NCI-H460 (cell line): ENCODE measurements around the gene BOK. TPM values are rescaled to one million over a fixed set of nuclear protein-coding genes. Genes with fewer than 3 reads are reported as not detected.
"Not testable (repeated sequence)": the region's sequence is repeated elsewhere in the genome, so short reads cannot be mapped to it uniquely, and the experiment has no call there.

Source experiments
- DNase-seq: peaks from one replicate; pipeline ENCODE4 v3.0.0-alpha.2; 2016; ENCODE audit warnings: low read depth; ENCODE audit errors: extremely low read depth
- polyA plus RNA-seq: library from polyadenylated mRNA; depleted of rRNA; stranded (reverse); fragments of >200 nt; gene quantifications from 2 replicates; pipeline ENCODE4 v1.2.3, GENCODE V29; 2014; cell fraction: nucleus; rRNA removed
- total RNA-seq: library from RNA; depleted of rRNA; stranded (reverse); fragments of >200 nt; shearing (Covaris generic); gene quantifications from 2 replicates; pipeline ENCODE4 v1.2.3, GENCODE V29; 2014; rRNA removed

Gene BOK
- 8.9 and 9.8 TPM in 2 replicates for total RNA-seq
- polyA plus RNA-seq, result 20.2 and 26.7 TPM in 2 replicates

DNA sequence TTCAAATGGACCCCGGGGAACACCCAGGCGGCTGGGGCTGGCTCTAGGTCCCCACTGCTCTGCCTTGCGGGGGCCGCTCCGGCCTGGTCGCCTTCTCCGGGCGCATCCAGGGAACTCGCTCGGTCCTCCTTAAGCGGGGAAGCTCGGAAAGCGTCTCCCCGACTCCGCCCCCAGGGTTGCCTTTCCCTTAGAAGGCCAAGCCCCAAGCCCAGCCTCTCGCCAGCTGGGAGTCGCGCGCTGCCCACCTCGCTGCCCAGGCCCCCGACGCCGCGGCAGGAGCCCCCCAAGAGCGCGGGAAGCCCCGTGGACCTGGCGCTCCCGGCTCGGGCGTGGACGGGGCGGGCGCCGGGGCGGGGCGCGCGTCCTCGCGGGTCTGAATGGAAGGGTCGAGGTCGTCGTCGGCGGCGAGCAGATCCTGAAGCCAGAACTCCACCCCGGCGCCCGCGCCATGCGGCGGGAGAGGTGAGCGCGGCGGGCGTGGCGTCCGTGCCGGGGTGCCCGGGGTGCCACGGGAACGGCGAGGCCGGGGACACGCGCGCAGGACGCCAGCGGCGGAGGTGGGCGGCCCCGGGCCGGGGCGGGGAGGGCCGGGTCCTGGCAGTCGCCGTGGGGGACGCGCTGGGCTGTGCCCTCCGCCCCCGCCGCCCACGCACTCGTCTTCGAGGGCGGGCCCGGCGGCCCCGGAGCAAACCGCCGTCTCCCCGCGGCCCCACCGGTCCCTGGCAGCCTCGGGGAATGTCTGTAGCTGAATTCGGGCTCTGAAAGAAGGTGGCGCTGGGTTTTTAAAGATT lies at the start of gene BOK:
TSS of gene BOK (plus strand) at position 214 of the 791 bp plus-strand sequence. CDS start 739 bp downstream, outside the sequence.
- DNase-seq, result peak; percentile 51

DNA sequence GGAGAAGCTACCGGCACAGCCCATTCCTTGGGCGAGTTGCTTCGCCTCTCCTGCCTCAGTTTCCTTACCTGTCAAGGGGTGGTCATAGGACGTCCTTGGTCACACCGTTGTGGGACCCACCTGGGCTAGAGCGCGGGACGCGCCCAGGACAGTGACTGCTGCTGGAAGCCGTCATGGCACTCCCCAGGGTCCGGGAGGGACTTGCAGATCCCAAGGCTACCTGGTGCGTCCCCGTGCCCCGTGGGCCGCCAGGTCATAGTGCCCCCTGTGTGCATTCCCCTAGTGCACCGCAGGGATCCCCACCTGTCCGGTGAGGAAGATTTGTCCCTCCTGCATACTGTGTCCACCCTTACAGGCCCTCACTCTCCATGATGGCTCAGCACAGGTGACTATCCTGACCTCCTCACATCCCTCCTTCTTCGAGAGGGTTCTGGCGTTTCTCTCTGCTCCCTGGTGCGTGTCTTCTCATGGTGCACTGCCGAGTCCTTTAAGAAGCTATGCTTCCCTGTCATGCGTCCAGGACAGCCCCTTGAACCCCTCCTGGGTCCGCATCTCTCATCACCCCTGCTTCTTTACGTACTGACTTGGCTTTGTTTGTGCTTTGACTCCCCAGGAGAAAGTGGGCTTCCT lies 49.3 kb upstream of the BOK start:
- DNase-seq, result no peak

GRCh38 chr2:241511091-241511741 lies 47.3 kb upstream of the BOK start:
- DNase-seq, result no peak

DNA sequence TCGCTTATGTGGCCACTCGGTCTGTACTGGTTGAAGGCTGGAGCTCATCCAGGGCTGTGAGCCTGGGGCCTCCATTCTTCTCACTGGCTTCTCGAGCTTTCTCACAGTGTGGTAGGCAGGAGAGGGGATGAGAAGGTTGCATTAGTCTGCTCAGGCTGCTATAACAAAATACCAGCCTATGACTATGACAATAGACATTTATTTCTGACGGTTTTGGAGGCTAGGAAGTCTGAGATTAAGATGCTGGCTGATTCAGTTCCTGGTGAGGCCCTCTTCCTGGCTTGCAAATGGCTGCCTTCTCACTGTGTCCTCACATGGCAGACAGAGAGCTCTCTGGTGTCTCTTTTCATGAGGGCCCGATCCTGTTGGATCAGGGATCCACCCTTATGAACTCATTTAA lies 44.0 kb upstream of the BOK start:
- no peak for DNase-seq

DNA sequence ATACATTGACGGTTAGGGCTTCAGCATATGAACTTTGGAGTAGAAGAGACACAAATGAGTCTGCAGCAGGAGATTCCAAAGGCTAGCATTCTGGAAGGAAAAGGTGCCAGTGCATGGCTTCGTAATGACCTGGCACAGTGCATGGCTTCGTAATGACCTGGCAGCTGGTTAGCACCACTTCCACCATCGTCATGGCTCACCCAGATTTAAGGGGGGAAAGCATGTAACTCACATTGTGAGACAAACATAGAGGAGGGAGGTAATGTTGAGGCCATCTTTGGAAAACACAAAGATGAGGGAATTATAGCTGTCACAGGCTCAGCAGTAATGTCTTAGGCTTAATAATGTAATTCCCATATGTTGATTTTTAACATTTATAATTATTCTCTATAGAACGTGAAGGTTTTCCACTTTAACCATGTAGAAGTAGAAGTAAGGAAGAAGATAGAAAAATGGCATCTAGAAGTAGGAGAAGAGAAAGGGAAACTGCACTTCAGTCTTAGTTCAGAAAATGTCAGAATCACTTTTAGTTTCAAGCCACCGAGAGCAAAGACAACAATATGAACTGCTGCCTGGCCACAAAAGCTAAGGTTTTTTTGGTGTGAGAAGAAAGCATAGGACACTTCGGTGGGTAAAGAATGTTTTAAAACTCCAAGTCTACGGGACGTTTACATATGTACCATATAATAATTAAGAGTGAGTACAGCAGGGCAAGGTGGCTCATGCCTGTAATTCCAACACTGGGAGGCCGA lies 43.4 kb upstream of the BOK start:
- no peak for DNase-seq

DNA sequence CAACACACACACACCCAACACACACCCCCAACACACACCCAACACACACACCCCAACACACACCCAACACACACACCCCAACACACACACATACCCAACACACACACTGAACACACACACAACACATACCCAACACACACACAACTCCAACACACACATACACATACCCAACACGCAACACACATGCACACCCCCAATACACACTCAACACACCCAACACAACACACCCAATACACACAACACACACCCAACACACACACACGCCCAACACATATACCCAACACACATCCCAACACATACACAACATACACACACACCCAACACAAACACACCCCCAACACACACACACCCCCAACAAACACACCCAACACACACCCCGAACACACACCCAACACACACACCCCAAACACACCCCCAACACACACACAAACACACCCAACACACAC lies 42.0 kb upstream of the BOK start:
- no peak for DNase-seq

DNA sequence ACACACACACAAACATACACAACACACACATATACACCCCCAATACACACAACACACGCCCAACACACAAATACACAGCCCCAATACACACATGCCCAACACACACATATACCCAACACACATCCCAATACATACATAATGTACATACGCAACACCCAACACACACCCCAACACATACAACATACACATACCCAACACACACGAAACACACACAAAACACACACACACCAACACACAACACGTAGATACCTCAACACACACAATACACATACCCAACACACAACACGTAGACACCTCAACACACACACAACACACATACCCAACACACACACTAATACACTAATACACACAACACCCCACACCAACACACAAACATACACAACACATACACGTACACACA lies 41.2 kb upstream of the BOK start:
- no peak for DNase-seq

GRCh38 chr2:241519669-241520068 lies 38.9 kb upstream of the BOK start:
- DNase-seq, result no peak

- DNase-seq, result no peak
These were observed 36.1 kb upstream of the BOK start for GRCh38 chr2:241522477-241522876.

DNA sequence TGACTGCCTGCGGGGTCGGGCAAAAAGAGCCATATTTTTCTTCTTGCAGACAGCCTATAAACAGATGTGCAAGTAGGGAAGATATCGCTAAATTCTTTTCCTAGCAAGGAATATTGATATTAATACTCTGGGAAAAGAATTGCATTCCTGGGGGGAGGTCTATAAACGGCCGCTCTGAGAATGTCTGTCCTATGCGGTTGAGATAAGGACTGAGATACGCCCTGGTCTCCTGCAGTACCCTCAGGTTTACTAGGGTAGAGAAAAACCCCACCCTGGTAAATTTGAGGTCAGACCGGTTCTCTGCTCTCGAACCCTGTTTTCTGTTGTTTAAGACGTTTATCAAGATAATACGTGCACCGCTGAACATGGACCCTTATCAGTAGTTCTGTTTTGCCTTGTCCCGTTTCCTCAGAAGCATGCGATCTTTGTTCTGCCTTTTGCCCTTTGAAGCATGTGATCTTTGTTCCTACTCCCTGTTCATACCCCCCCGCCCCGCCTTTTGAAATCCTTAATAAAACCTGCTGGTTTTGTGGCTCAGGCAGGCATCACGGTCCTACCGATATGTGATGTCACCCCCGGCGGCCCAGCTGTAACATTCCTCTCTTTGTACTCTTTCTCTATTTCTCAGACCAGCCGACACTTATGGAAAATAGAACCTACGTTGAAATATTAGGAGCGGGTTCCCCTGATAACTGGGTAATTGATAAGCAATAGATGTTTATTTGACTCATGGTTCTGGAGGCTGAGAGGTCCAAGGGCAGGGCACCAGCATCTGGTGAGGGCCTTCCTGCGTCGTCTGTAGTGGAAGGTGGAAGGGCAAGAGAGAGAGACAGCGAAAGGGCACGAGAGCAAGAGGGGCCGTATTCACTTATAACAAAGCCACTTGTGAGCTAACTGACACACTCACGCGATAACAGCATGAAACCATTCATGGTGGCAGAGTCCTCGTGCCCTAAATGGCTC lies 32.4 kb upstream of the BOK start:
- DNase-seq, result not testable (repeated sequence)

- DNase-seq, result no peak
These were observed 28.0 kb upstream of the BOK start for GRCh38 chr2:241530571-241530970.

- no peak for DNase-seq
These were observed 27.3 kb upstream of the BOK start for GRCh38 chr2:241531161-241531722.

DNA sequence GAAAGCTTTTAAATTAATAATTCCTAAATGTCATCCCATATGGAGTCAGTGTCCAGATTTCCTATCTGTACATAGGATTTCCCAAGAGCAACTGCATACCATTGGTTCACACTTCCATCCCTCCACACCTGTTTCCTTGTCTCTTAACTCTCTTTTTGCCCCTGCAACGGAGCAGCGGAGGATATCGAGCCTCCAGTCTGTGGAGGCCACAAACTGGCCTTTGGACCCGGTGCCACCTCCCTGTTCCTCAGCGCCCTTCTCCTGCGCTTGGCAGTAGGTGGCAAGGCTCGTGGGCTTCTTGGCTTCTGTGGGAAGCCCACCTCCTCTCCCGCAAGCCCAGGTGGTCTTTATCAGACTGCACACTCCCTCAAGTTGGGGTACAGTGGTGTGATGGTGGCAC lies 26.4 kb upstream of the BOK start:
- DNase-seq, result no peak

- no peak for DNase-seq
These were observed 25.6 kb upstream of the BOK start for GRCh38 chr2:241532733-241533601.

- DNase-seq, result no peak
These were observed 24.3 kb upstream of the BOK start for GRCh38 chr2:241534293-241534692.

- no peak for DNase-seq
These were observed 23.7 kb upstream of the BOK start for GRCh38 chr2:241534701-241535375.

- DNase-seq, result no peak
These were observed 22.5 kb upstream of the BOK start for GRCh38 chr2:241535871-241536655.
